Left cardiac atrium (tissue), 4 donors: ENCODE results near the gene ACIN1. TPM values are rescaled to one million over a fixed set of nuclear protein-coding genes. Genes with fewer than 3 reads are reported as not detected.
"Not testable (repeated sequence)": the region's sequence is repeated elsewhere in the genome, so short reads cannot be mapped to it uniquely, and the experiment has no call there.

Experiments used
- ATAC-seq, 2 donors: fragments of 200-7000 bp; cut with Tn5 transposase; one replicate each; pipeline ENCODE4 v1.9.1; 2020; ENCODE audit warnings: mild to moderate bottlenecking in 2 of 2, moderate library complexity in 2 of 2
- DNase-seq: peaks from one replicate; pipeline ENCODE4 v3.0.0-alpha.2; 2020
- intact Hi-C, 2 donors: fragments of 100-400 bp; cut with DNase I; formaldehyde crosslinking; loops; one replicate each; pipeline versions ENCODE4 v1.14.1 to v1.15.1; 2022 to 2023
- total RNA-seq, 2 donors: library from RNA; stranded (reverse); fragmentation: NEBNext Ultra II Directional; extraction: Animal tissue kit (Norgen Biotek cat#: 25700); gene quantifications; one replicate each; pipeline ENCODE4 v1.2.1, GENCODE V29; 2021
- donor health status: DM: no; HTN: yes; CAD: no.
- donor health status: DM: no; HTN: yes; CAD: no; lungs with severe emphysema.
- donor health status: DM: yes; HTN: yes; CAD: no.
- donor health status: Dilated cardiomyopathy.

The ACIN1 gene
- total RNA-seq, 2 donors from 2014 or later: 71.4 to 77.5 TPM

DNA sequence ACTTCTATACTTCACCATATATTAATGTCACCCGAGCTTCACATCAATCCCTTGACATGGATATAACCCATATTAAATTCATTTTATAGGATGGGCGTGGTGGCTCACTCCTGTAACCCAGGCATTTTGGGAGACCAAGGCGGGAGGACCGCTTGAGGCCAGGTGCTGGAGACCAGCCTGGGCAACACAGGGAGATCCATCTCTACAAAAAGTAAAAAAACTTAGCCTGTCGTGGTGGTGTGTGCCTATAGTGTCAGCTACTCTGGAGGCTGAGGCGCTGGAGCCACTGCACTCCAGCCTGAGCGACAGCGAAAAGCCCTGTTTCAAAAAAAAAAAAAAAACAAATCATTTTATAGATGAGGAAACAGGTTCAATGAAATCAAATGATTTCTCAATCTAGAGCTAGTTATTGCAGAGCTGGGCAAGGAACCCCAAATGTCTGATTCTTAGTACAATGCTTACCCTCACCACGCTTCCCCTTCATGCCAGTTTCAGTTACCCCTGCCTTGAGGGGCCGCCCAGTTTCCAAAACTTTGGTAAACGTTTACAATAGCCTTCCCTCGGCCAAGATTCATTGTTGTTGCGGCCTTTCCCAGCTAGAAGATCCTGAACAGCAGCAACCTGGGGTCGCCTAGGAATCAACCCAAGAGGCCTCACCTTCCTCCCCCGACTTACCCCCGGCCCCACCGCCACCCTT lies 61.0 kb downstream of the ACIN1 start:
- DNase-seq: no peak
- intact Hi-C loops: no loop called here
- peak in 1 of 2 donors; percentile 23 for ATAC-seq

DNA sequence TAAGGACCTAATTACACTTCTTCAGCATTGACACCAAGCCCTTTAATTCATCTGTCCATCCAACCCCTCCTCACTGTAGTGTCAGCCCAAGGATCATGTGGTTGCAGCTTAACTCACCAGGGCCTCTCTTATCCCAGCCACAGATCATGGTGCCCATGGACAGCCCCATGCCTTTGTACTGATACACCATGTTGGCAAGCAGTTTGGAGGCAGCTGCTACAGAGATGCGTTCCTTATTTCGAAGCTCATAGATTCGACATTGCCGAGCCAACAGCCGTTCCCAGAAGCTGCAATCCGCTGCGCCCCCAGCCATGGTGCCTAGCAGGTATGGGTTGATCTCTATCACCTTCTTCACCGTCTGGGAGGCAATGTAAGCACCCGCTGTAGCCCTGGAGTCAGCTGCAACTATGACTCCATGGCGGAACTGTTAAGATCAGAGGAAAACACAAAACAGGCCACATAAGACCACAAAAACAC lies 61.6 kb downstream of the ACIN1 start:
- DNase-seq: no peak
- intact Hi-C loops: no loop called here
- ATAC-seq: no peak

DNA sequence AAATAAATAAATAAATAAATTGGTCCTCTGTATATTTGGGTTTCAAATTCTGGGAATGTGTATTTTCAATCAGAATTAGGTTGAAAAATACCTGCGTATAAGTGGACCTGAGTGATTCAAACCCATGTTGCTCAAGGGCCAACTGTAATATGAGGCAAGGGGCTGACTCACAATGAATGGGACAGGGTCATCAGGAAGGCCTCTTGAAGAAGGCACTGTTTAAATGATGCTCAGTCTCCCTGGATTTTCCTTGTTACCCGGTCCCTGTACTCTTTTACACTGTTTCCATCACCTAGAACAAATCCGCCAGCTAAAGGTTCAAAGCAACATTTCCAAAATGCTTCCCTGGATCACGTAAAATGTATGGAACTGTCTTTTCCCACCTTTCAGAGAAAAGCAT lies 64.0 kb downstream of the ACIN1 start:
- ATAC-seq (no peak), DNase-seq (no peak)
- intact Hi-C loops: no loop called here

DNA sequence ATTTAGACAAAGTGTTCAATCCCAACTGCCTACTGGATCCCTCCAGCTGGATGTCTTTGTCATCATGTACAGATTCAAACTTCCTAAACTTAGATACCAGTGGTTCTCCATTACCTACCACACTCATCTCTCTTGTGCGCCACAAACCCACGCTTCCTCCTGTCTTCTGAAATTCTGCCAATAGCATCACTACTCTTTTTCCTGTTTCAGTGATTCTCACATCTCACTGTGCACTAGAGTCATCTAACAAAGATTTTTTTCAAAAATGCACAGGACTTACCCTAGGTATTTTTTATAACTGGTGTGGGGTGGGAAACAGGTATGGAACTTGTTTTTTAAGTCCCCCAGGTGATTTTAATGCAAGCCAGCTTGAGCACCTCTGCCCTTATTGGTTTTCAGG lies 66.1 kb downstream of the ACIN1 start:
- intact Hi-C loops: no loop called here
- DNase-seq: no peak
- ATAC-seq: no peak

DNA sequence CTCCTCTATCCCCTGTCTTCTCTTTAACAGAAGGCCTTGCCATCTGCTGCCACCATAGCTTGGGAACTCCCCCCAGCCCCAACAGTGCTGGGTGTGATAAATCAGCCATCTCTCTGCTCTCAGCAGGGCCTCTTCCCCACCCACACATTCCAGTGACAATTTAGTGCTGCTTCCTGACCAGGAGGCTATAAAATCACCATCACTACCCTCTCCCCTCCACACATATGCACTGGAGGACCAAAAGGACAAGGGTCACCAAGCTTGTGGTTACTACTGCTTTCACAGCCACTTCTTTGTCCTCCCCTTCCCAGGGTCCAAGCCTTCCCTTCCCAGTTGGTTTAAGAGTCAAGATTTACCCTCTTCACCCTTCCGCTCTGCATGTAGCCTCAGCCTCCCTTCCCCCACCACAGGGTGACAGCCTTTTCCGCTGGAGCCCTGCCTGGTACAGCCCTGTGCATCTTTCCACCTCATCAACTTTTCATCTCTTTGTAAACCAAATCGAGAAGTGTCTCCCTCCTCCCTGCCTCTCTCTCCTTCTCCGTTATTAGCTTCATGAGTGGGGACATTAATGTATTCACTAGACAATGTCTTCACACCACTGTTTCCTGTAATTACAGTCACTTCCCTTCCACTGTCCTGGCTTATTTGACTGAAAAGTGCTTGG lies 69.7 kb downstream of the ACIN1 start:
- ATAC-seq (no peak), DNase-seq (no peak)
- intact Hi-C loops: no loop called here

DNA sequence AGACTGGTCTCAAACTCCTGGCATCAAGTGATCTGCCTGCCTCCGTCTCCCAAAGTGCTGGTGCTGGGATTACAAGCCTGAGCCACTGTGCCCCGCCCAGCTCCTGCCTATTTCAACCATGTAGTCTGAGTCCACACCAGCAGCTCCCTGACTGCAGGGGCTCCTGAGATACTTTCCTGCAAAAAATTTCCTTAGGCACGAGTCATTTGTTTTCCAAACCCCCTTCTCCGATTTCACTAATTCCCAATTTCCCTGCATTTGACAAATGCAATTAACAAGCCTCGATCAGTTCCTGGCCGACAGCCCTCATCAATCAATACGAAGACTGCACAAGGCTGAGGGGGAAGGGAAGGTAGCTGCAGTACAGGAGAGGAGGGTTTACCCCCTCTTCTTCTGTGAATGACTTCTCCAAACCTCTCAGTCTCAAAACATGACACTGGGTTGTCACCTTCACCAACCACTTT lies 70.3 kb downstream of the ACIN1 start:
- DNase-seq (no peak), ATAC-seq (no peak)
- intact Hi-C loops: no loop called here

DNA sequence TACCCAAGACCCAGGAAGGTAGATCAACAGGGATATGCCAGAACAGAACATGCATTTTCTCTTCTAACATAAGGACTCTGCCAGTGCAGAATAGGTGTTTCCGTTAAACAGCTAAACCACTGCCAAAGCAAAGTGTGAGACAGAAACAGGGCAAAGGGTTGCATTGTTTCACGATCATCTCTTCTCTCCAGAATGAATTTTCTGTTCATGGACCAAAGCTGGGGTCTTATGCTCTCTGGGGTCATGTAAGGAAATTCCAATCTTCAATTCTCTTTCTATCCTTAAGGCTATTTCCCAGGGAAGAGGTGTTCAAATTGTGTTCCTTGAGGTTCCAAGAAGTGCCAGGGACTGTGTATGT lies 71.2 kb downstream of the ACIN1 start:
- ATAC-seq: no peak
- DNase-seq: no peak
- intact Hi-C loops: no loop called here

DNA sequence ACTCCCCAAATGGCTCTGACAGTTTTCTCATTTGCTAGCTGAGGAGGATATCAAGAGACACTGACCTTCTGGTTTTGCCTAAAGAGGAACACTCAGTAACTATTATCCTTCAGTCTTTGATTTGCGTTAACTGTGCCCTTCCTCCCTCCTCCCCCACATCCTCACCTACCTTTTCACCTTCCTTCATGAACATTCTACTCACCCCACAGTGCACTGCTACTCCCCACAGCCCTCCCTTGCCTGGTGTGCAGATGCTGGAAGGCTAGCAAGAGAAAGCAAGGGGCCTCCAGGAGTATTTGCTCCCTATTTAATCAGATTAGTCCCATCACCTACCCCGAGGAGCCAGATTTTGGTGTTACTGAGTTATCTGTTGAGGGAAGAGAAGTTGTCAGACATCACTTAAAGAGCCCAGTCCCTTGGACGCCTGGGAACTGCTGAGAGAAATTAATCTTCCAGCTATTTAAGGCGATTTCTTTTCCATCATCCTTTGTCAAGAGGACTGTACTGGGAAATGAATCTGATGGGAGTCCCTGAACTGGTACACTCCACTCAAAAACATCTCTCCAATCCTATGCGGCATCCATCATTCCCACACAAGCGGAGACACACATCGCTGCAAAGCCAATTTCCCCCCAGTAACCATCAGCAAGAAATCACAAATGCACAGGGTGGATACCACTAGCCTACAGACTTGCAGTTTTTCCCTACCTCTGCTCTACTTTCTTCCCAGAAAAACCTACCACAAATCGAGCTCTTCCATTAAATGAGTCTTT lies 71.7 kb downstream of the ACIN1 start:
- intact Hi-C loops: no loop called here
- no peak for DNase-seq

DNA sequence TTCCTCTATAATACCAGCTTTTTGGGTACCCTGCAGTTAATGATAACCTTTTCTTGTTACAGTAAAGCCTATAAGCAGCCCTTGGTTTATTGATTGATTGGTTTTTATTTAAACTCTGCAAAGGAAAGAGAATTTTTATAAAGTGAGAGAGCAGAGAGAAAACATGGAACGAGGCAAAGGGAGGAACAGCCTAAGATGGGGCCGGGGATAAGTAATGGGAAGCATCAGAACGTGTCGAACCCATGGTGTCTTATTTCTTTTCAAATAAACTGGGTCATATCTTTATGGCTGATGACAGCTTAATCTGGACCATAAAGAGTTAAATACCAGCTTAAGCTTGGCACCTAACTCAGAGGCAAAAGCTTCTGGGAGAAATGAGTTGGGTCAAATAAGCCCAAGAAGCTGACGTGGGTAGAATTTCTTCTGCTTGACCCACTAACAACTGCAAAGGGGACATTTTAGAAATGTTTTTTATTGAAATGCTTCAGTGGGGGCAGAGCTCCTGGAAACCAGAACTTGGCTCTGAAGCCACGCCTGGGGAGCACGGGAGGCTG lies 73.0 kb downstream of the ACIN1 start:
- no peak for DNase-seq
- ATAC-seq: no peak
- intact Hi-C loops: no loop called here

More for the DNA sequence above, 71.7 kb downstream of the ACIN1 start:
- no peak for ATAC-seq

DNA sequence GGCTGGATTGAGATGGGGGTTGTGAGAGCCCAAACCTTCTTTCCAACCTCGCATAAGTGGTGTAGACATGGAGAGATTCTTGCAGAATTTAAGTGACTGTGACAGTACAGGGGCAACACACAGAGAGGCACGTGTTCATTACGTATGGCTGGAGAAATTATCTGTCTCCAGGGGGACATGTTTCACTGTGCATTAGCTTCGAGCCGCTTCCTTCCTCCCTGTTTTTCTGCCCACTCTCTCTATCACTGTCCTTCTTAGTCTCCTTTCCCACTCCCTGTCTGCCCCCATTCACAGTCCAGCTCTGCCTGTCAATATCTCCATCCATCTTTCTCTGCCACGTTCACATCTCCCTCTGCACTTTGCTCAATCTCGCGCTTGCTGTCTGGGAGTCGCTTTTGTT lies 73.5 kb downstream of the ACIN1 start:
- intact Hi-C loops: no loop called here
- DNase-seq: no peak
- ATAC-seq: no peak

DNA sequence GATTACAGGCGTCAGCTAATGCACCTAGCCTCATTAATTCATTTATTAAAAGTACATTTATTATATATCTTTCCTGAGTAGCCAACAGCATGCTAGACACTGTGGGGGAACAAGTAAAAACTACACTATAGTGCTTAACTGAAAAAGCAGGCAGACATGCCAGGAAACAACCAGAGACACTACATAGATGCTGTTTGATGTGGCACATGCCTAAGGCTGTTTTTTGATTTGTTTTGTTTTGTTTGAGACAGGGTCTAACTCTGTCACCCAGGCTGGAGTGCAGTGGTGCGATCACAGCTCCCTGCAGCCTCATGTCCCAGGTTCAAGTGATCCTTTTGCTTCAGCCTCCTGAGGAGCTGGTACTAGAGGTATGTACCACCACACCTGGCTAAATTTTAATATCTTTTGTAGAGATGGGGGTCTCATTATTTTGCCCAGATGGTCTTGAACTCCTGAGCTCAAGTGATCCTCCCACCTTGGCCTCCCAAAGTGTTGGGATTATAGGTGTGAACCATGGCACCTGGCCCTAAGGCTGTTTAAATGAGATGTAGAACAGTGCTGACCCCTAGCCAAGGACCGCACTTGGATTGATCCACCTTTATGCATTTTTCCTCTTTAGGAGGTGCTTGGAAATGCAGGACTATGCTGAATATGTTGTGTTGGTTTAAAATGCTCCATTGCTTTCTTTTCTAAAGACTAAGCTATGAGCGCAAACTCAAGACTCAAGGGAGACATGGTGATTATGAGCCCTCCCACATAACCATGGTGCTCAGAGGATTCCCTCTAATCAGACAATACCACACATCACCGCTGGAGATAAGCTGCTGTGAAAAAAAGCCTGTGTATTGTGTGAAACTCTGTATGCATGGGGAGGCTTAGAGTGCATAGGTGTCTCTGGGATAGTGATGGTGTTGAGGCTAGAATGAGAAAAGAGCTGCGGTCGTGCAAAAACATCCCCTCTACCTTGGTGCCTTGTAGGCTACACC lies 74.5 kb downstream of the ACIN1 start:
- DNase-seq: no peak
- intact Hi-C loops: no loop called here
- no peak for ATAC-seq

DNA sequence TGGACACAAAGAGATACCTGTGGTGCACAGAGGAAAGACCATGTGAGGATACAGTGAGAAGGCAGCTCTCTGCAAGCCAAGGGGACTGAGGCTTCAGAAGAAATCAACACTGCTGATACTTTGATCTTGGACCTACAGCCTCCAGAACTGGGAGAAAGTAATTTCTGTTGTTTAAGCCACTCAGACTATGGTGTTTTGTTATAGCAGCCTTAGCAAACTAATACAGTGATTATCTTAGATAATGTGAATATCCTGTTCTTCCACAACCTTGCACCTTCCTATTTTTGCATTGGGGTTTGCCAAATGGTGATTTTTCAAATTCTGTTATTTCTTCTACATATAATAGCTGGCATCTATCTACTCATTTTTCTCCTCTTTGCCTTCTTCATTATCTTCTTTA lies 76.8 kb downstream of the ACIN1 start:
- intact Hi-C loops: no loop called here
- no peak for DNase-seq

DNA sequence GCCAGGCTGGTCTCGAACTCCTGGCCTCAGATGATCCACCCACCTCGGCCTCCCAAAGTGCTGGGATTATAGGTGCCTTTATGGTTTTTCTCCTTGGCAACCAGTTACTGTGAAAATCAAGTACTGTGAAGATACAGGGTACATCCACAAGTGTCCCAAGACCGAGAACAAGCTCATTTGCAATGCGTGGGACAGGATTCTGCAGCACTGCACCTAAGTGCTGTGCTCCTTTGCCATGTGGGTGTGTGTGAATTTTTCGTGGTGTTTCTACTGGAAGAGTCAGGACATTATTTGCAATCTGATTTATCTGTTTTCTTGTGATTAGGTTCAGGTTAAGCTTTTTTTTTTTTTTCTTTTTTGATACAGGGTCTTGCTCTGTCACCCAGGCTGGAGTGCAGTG lies 77.8 kb downstream of the ACIN1 start:
- intact Hi-C loops: no loop called here
- ATAC-seq: no peak
- DNase-seq: no peak

More for the DNA sequence above, 76.8 kb downstream of the ACIN1 start:
- no peak for ATAC-seq

DNA sequence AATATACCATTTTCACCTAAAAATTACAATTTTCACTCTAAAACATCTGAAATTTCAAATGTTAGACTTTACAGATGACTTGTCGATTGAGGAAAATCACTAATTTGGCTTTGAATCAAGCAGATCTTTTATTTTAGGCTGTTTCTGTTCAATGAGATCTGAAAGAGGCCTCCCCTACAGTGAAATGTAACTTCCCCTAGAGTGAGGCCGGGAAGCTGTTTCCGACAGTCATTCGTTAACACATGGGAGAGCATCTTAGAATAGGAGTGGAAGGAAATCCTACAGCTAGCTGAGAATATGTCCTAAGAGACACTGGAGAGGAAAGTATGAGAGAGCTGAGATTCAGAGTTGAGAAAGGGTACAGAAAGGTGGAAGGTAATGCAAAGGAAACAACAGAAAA lies 79.3 kb downstream of the ACIN1 start:
- intact Hi-C loops: no loop called here
- no peak for DNase-seq
- ATAC-seq: no peak

DNA sequence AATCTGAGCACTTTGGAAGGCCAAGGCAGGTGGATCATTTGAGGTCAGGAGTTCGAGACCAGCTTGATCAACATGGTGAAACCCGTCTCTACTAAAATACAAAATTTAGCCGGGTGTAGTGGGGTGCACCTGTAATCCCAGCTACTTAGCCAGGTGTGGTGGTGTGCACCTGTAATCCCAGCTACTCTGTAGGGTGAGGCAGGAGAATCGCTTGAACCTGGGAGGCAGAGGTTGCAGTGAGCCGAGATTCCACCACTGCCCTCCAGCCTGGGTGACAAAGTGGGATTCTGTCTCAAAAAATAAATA lies 81.2 kb downstream of the ACIN1 start:
- ATAC-seq, intact Hi-C loops, DNase-seq: not testable (repeated sequence)

DNA sequence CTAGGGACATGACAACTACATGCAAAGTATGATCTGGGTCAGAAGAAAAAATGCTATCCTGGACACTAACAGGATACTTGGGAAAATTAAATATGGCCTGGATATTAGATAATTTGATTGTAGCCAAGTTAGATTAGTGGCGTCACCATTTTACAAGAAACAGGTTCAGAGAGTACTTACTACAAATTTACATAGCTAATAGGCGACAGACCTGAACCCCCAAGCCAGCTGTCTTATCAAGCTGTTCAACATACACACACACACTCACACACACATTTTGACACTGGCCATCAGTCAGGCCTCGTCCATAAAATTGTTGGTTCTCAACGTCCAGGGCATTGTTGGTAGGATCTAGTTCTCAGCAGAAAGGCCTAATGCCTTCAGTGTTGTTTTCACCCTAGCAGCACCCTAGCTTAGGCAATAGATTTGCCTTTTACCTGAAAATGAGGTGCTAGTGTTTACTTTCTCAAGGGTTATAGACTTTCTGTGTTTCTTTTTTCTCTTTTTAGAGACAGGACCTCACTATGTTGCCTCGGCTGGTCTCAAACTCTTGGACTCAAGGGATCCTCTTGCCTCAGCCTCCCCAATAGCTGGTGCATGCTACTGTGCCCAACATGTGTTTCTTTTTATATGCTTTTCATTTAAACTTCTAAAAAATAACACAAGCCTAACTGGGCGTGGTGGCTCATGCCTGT lies 81.7 kb downstream of the ACIN1 start:
- intact Hi-C loops: no loop called here
- DNase-seq (no peak), ATAC-seq (no peak)

DNA sequence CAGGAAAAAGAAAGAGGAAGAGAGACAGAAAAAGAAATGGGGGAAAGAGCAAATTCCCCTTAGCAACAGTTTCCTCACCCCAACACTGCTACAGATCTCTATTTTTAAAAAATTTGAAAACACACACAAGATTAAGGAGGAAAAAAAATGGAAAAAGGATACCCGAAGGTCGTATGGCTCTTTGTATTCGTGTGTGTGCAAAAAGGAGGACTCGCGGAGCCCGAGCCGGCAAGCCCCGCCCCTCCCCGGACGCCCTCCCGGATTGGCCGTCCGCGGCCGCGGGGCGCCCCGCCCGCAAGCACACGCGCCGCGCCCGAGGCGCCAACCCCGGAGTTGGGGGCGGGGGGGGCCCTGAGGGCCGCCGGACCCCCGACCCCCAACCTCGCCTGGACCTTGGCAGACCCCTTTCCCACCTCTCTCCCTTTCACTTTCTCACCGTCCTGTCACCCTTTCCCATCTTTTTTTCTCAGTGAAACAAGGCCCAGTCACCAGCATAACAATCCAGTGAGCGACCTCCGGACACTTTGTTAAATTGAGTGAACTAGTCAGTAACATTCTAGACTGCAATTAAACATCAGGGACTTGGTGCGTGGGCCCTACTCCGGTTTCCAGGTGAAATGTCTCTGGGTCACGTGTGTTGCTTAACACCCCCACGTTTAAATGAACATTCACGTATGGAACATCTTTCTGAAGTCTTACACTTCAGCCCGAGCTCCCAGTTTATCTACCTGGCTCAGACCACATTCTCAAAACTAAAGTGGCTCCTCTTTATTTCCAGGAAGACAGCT lies 84.8 kb downstream of the ACIN1 start, which contains the start of gene C14orf93:
Gene C14orf93 (minus strand): TSS at position 205 of the 788 bp plus-strand sequence. CDS start 11,120 bp downstream, outside the sequence.
- peak; percentile 48 to 55 for ATAC-seq
- DNase-seq: peak; percentile 89
- intact Hi-C loops: no loop called here
